OCI-LY7 (cell line): ENCODE results near the gene HOXC6.

ENCODE experiments used
- EZH2phosphoT487 ChIP-seq: fragments of 200-600 bp; sonication (generic); IDR thresholded peaks from 2 replicates; pipeline ENCODE4 v1.6.1; 2018; ENCODE audit warnings: low read depth, borderline replicate concordance, mild to moderate bottlenecking, mixed run types, antibody characterized with exemption, low read length, moderate library complexity, mixed read lengths
- TF ChIP-seq, protein P1 (sequence below): fragments of 200-600 bp; sonication (generic); conservative IDR thresholded peaks from 2 replicates; pipeline ENCODE4 v1.5.1; 2014; ENCODE audit warnings: mild to moderate bottlenecking, antibody characterized with exemption, low read length, moderate library complexity, mixed read lengths

DNA sequence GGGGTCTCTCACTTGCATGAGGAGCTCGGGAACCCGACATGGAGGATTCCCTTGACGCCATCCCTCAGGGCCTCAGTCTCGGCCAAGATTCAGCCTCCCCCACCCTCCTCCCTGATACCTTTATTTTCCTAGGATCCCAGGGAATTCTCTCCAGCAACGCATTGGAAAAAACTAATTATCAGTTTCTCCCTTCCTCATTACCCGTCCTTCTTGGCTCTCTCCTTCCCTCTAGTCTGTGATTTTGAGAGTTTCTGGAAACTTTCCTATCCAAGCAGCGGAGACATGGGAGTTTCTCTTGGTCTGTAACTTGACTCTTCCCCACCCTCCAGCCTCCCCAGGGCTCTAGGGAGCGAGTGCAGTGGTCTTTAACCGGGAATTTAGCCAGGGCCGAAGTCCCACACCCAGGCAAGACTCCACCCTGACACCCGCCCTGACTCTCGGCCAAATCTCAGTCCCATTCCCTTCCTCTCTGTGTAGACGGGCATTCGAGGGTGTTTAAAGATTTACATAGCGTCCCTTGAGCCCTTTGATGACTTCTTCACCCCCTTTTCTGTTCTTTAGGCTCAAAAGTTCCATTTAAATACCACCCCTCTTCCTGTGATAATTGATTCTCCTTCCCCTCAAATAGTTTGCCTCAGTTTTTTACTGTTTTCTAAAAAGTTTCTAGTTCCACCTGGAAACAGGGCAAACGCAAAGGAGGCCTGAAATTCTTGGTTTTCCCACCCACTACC lies 11.3 kb downstream of the HOXC6 start:
- TF ChIP-seq, protein P1, sequence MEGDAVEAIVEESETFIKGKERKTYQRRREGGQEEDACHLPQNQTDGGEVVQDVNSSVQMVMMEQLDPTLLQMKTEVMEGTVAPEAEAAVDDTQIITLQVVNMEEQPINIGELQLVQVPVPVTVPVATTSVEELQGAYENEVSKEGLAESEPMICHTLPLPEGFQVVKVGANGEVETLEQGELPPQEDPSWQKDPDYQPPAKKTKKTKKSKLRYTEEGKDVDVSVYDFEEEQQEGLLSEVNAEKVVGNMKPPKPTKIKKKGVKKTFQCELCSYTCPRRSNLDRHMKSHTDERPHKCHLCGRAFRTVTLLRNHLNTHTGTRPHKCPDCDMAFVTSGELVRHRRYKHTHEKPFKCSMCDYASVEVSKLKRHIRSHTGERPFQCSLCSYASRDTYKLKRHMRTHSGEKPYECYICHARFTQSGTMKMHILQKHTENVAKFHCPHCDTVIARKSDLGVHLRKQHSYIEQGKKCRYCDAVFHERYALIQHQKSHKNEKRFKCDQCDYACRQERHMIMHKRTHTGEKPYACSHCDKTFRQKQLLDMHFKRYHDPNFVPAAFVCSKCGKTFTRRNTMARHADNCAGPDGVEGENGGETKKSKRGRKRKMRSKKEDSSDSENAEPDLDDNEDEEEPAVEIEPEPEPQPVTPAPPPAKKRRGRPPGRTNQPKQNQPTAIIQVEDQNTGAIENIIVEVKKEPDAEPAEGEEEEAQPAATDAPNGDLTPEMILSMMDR: no peak
- no peak for TF ChIP-seq EZH2phosphoT487
